ENCODE results near the gene MYO7A.

Gene MYO7A

GRCh38 chr11:77112641-77113381, 15.2 kb upstream of the MYO7A start:
- no peak for DNase-seq

- DNase-seq = no peak
These were observed 14.5 kb upstream of the MYO7A start for GRCh38 chr11:77113382-77114088.

- no peak for DNase-seq
These were observed 14.0 kb upstream of the MYO7A start for GRCh38 chr11:77114089-77114463.

GRCh38 chr11:77115181-77115611, 12.8 kb upstream of the MYO7A start:
- DNase-seq = no peak

- DNase-seq = no peak
These were observed 12.1 kb upstream of the MYO7A start for GRCh38 chr11:77115956-77116355.

- no peak for DNase-seq
These were observed 10.6 kb upstream of the MYO7A start for GRCh38 chr11:77117492-77117891.

GRCh38 chr11:77118086-77118485, 10.0 kb upstream of the MYO7A start:
- DNase-seq = no peak

GRCh38 chr11:77118971-77119370, 9.1 kb upstream of the MYO7A start:
- DNase-seq = no peak

GRCh38 chr11:77119531-77119936, 8.5 kb upstream of the MYO7A start:
- DNase-seq = no peak

GRCh38 chr11:77120571-77120970, 7.5 kb upstream of the MYO7A start:
- no peak for DNase-seq

GRCh38 chr11:77121096-77121640, 6.9 kb upstream of the MYO7A start:
- no peak for DNase-seq

- DNase-seq = no peak
These were observed 6.0 kb upstream of the MYO7A start for GRCh38 chr11:77121876-77122575.

- no peak for DNase-seq
These were observed 5.4 kb upstream of the MYO7A start for GRCh38 chr11:77122576-77123212.

- no peak for DNase-seq
These were observed 4.5 kb upstream of the MYO7A start for GRCh38 chr11:77123591-77123990.

- no peak for DNase-seq
These were observed 4.0 kb upstream of the MYO7A start for GRCh38 chr11:77124041-77124440.

- no peak for DNase-seq
These were observed 3.6 kb upstream of the MYO7A start for GRCh38 chr11:77124488-77124887.

- DNase-seq = no peak
These were observed 2.9 kb upstream of the MYO7A start for GRCh38 chr11:77125191-77125590.

GRCh38 chr11:77125695-77126094, 2.4 kb upstream of the MYO7A start:
- no peak for DNase-seq

GRCh38 chr11:77126156-77126775, 1.8 kb upstream of the MYO7A start:
- no peak for DNase-seq

- DNase-seq = no peak
These were observed 1.2 kb upstream of the MYO7A start for GRCh38 chr11:77126861-77127234.

GRCh38 chr11:77127235-77127911, 673 bp upstream of the MYO7A start:
- DNase-seq = peak; percentile 3
